Fibroblast of villous mesenchyme (primary cell): ENCODE results near the gene MTRF1L. TPM values are rescaled to one million over a fixed set of nuclear protein-coding genes. Genes with fewer than 3 reads are reported as not detected.
A peak's percentile ranks its signal among the peaks of the same experiment; 100 is the strongest.
"Not testable (repeated sequence)": the region's sequence is repeated elsewhere in the genome, so short reads cannot be mapped to it uniquely, and the experiment has no call there.

Experiments used
- DNase-seq: peaks from one replicate; pipeline ENCODE4 v3.0.0-alpha.2; 2010; ENCODE audit warnings: low read depth
- H3K4me3 ChIP-seq: 2 replicates; pipeline ENCODE4 v1.5.1; 2011; ENCODE audit warnings: low read depth, mild to moderate bottlenecking, low read length
- CTCF ChIP-seq: IDR thresholded peaks from 2 replicates; pipeline ENCODE4 v1.5.1; 2012; ENCODE audit warnings: low read depth, mild to moderate bottlenecking, low read length; ENCODE audit not compliant: insufficient read depth
- total RNA-seq: library from RNA; depleted of rRNA; stranded (reverse); fragments of >200 nt; gene quantifications from 2 replicates; pipeline ENCODE4 v1.2.3, GENCODE V29; 2012

MTRF1L gene
- total RNA-seq, 1 donor, result 28.9 TPM

- DNase-seq, result peak; percentile 34
- H3K4me3 ChIP-seq, result no peak overlapping the region
- no peak for TF ChIP-seq CTCF
Measured at GRCh38 chr6:152976749-152977148, 25.8 kb downstream of the MTRF1L start.

- TF ChIP-seq CTCF, result no peak
- DNase-seq, result peak; percentile 69
Measured at GRCh38 chr6:152975204-152975915, 27.1 kb downstream of the MTRF1L start.

GRCh38 chr6:152973916-152974315 is 28.6 kb downstream of the MTRF1L start:
- no peak for TF ChIP-seq CTCF
- DNase-seq, result no peak
- H3K4me3 ChIP-seq, result no peak overlapping the region

More at GRCh38 chr6:152975204-152975915, 27.1 kb downstream of the MTRF1L start:
- H3K4me3 ChIP-seq, result no peak overlapping the region

GRCh38 chr6:152969688-152970418 is 32.7 kb downstream of the MTRF1L start:
- H3K4me3 ChIP-seq, result no peak overlapping the region
- no peak for DNase-seq
- no peak for TF ChIP-seq CTCF

- DNase-seq, H3K4me3 ChIP-seq: not testable (repeated sequence)
Measured at GRCh38 chr6:152966168-152966894, 36.2 kb downstream of the MTRF1L start.

GRCh38 chr6:152959333-152959732 is 43.2 kb downstream of the MTRF1L start:
- TF ChIP-seq CTCF, result no peak
- no peak for DNase-seq
- no peak overlapping the region for H3K4me3 ChIP-seq

- TF ChIP-seq CTCF, result no peak
- DNase-seq, result no peak
Measured at GRCh38 chr6:152957796-152958195, 44.7 kb downstream of the MTRF1L start.

More at GRCh38 chr6:152957796-152958195, 44.7 kb downstream of the MTRF1L start:
- H3K4me3 ChIP-seq, result no peak overlapping the region
